ENCODE results near the gene PGA3.

GRCh38 chr11:61154528-61154927 lies 48.8 kb upstream of the PGA3 start:
- TF ChIP-seq EZH2 (IDR thresholded peaks at IDR 0.05; ENCODE audit: low read depth, low read length, severe bottlenecking): no peak
- TF ChIP-seq ATF2 (IDR thresholded peaks at IDR 0.05; ENCODE audit: low read length): no peak
- no peak for TF ChIP-seq JUN (IDR thresholded peaks at IDR 0.05; ENCODE audit: low read depth, low read length)
- no peak for TF ChIP-seq CTCF (IDR thresholded peaks at IDR 0.05; ENCODE audit: control extremely low read depth in 1 of 3, insufficient read depth in 1 of 3, low read depth in 1 of 3, low read length in 3 of 3)
- TF ChIP-seq CHD2 (IDR thresholded peaks at IDR 0.05; ENCODE audit: low read length): no peak
- no peak for TF ChIP-seq MAFK (IDR thresholded peaks at IDR 0.05; ENCODE audit: low read depth, low read length)
- no peak for TF ChIP-seq CHD1 (IDR thresholded peaks at IDR 0.05; ENCODE audit: low read depth, low read length)
- no peak for TF ChIP-seq POLR2A (IDR thresholded peaks at IDR 0.05; ENCODE audit: control extremely low read depth in 1 of 2, low read depth in 2 of 2, low read length in 2 of 2)
- TF ChIP-seq SRF (IDR thresholded peaks at IDR 0.05; ENCODE audit: low read depth, low read length): no peak
- TF ChIP-seq EGR1 (IDR thresholded peaks at IDR 0.05; ENCODE audit: borderline replicate concordance, low read depth, low read length): no peak
- TF ChIP-seq POLR2AphosphoS5 (IDR thresholded peaks at IDR 0.05; ENCODE audit: low read depth, low read length): no peak
- TF ChIP-seq ATF3 (IDR thresholded peaks at IDR 0.05; ENCODE audit: insufficient read depth, low read depth, low read length): no peak
- no peak for TF ChIP-seq NRF1 (IDR thresholded peaks at IDR 0.05; ENCODE audit: low read depth, low read length)

Data from H1 (cell line).